ENCODE measurements around the gene WDR46.

The WDR46 gene

GRCh38 chr6:33248932-33249731 is 39.9 kb downstream of the WDR46 start:
- TF ChIP-seq POLR2A (IDR thresholded peaks at IDR 0.05; ENCODE audit: low read depth, low read length), result peak; percentile 81
- FAIRE-seq (peak; percentile 85), DNase-seq (ENCODE audit: insufficient read length, low spot score) (peak; percentile 73)

GRCh38 chr6:33248643-33248931 is 40.5 kb downstream of the WDR46 start:
- no peak for FAIRE-seq
- DNase-seq (ENCODE audit: insufficient read length, low spot score), result no peak
- TF ChIP-seq POLR2A (IDR thresholded peaks at IDR 0.05; ENCODE audit: low read depth, low read length), result no peak

GRCh38 chr6:33247977-33248642 is 40.9 kb downstream of the WDR46 start:
- no peak for DNase-seq (ENCODE audit: insufficient read length, low spot score)
- no peak for TF ChIP-seq POLR2A (IDR thresholded peaks at IDR 0.05; ENCODE audit: low read depth, low read length)
- no peak for FAIRE-seq

GRCh38 chr6:33243476-33243875 is 45.6 kb downstream of the WDR46 start:
- DNase-seq (ENCODE audit: insufficient read length, low spot score) (no peak), FAIRE-seq (no peak)
- no peak for TF ChIP-seq POLR2A (IDR thresholded peaks at IDR 0.05; ENCODE audit: low read depth, low read length)

- FAIRE-seq (no peak), DNase-seq (ENCODE audit: insufficient read length, low spot score) (no peak)
- TF ChIP-seq POLR2A (IDR thresholded peaks at IDR 0.05; ENCODE audit: low read depth, low read length), result no peak
Observed at GRCh38 chr6:33241968-33242367, 47.1 kb downstream of the WDR46 start.

- TF ChIP-seq POLR2A (IDR thresholded peaks at IDR 0.05; ENCODE audit: low read depth, low read length), result no peak
- no peak for DNase-seq (ENCODE audit: insufficient read length, low spot score)
- no peak for FAIRE-seq
Observed at GRCh38 chr6:33237741-33238140, 51.3 kb downstream of the WDR46 start.

GRCh38 chr6:33236852-33237251 is 52.2 kb downstream of the WDR46 start:
- FAIRE-seq, result no peak
- TF ChIP-seq POLR2A (IDR thresholded peaks at IDR 0.05; ENCODE audit: low read depth, low read length), result no peak
- DNase-seq (ENCODE audit: insufficient read length, low spot score), result no peak

- FAIRE-seq (no peak), DNase-seq (ENCODE audit: insufficient read length, low spot score) (no peak)
- no peak for TF ChIP-seq POLR2A (IDR thresholded peaks at IDR 0.05; ENCODE audit: low read depth, low read length)
Observed at GRCh38 chr6:33236328-33236727, 52.7 kb downstream of the WDR46 start.

GRCh38 chr6:33235221-33235634 is 53.8 kb downstream of the WDR46 start:
- no peak for TF ChIP-seq POLR2A (IDR thresholded peaks at IDR 0.05; ENCODE audit: low read depth, low read length)
- DNase-seq (ENCODE audit: insufficient read length, low spot score), result no peak
- FAIRE-seq, result no peak
